NCI-H2196 treated with DMSO at 0.1 percent for 48 hours (cell line): ENCODE measurements around the gene APOO.
"Not testable (repeated sequence)": the region's sequence is repeated elsewhere in the genome, so short reads cannot be mapped to it uniquely, and the experiment has no call there.

Source experiments
- DNase-seq: peaks from one replicate; lab custom pipeline; 2025; ENCODE audit not compliant: unreplicated experiment; lab: John Stamatoyannopoulos, UW

APOO gene

DNA sequence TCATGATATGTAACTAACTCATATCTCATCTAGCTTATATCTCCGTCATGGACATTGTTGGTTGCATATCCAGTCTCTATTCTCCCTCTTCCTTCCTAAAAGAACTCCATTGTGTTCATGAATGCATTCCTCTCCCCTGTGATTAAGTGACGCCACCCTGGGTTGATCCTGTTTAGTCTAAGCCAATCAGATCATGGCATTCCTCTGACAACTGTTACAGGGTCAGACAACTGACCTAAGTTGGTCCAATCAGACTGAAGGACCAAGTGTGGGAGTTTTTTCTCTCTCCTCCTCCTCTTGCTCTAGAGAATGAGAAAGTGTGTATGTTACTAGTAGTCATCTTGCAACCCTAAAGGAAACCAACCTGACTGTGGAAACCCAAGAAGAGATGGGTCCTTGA, 3.6 kb downstream of the APOO start:
- DNase-seq: no peak

GRCh38 chrX:23902419-23902818, 5.3 kb downstream of the APOO start:
- DNase-seq: peak; percentile 8

GRCh38 chrX:23901805-23902204, 5.9 kb downstream of the APOO start:
- DNase-seq: peak; percentile 3

GRCh38 chrX:23901060-23901459, 6.7 kb downstream of the APOO start:
- DNase-seq: no peak

- DNase-seq: no peak
Observed at GRCh38 chrX:23900220-23900797, 7.4 kb downstream of the APOO start.

- DNase-seq: no peak
Observed at GRCh38 chrX:23898412-23898959, 9.3 kb downstream of the APOO start.

- DNase-seq: no peak
Observed at GRCh38 chrX:23896981-23897380, 10.8 kb downstream of the APOO start.

GRCh38 chrX:23896539-23896938, 11.2 kb downstream of the APOO start:
- not testable (repeated sequence) for DNase-seq

GRCh38 chrX:23894993-23895392, 12.7 kb downstream of the APOO start:
- DNase-seq: not testable (repeated sequence)

- DNase-seq: no peak
Observed at GRCh38 chrX:23890933-23891332, 16.8 kb downstream of the APOO start.

DNA sequence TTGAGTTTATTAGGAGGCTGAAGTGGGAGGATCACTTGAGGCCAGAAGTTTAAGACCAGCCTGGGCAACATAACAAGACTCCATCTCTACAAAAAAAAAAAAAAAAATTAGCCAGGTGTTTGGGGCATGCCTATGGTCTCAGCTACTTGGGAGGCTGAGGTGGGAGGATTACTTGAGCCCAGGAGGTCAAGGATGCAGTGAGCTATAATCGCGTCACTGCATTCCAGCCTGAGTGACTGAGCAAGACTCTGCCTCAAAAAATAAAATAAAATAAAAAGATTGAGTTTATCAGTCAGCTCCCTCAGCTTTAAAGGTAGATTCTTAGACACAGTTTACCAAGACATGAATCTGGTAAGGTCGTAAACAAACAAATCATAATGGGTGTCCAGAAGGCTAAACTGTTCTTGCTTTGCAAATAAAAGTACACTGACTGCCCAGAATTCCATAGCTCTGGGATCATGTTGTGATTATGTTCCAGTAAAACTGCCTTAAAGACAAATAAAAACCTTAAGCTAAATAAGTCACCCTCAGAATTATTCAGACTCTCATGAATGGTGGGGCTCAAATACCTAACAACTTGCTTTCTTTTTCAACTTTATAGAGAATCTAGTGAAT, 18.7 kb downstream of the APOO start:
- no peak for DNase-seq

GRCh38 chrX:23887918-23888317, 19.8 kb downstream of the APOO start:
- no peak for DNase-seq

GRCh38 chrX:23887451-23887850, 20.3 kb downstream of the APOO start:
- DNase-seq: no peak

DNA sequence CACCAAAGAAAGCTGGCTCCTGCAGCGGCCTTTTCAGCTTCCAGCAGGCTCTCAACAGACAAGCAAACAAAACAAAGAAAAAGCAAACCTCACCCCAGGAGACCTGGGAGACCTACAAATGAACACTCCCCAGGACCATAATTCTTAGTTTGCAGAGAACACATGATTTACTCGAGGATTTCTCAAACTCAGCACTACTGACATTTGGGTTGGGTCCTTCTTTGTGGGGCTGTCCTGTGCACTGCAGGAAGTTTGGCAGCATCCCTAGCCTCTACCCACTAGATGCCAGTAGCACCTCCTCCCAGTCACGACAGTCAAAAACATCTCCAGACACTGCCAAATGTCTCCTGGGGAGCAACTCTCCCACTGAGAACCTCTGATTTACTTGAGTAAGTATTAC, 21.9 kb downstream of the APOO start:
- no peak for DNase-seq

- DNase-seq: no peak
Observed at GRCh38 chrX:23884427-23885024, 23.2 kb downstream of the APOO start.

DNA sequence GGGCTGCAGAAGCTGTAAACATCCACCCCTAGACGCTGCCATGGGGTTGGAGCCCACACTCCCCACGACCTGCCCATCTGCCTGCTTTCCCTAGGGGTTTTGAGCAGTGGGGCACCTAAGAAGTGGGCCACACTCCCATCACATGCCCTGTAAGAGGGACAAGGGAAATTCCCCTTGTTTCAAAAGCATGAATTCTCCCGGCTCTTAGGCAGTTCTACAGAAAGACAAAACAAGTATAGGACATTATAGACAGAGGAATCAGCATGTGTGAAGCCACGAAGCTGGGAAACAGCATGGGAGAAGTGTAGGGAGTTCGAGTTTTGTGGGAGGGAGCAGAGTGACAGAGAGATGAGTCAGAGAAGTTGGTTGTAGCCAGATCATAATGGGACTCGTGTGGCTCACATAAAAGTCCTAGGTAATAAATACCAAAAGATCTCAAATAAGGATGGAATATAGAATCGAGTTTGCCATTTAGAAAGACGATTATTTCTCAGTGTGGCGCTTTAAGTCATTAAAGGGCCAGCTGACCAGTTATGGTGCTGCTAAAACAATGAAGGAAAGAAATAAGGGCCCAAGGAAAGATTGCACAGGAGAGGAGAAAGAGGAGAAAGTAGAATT, 23.9 kb downstream of the APOO start:
- no peak for DNase-seq

GRCh38 chrX:23879380-23880090, 28.2 kb downstream of the APOO start:
- no peak for DNase-seq

DNA sequence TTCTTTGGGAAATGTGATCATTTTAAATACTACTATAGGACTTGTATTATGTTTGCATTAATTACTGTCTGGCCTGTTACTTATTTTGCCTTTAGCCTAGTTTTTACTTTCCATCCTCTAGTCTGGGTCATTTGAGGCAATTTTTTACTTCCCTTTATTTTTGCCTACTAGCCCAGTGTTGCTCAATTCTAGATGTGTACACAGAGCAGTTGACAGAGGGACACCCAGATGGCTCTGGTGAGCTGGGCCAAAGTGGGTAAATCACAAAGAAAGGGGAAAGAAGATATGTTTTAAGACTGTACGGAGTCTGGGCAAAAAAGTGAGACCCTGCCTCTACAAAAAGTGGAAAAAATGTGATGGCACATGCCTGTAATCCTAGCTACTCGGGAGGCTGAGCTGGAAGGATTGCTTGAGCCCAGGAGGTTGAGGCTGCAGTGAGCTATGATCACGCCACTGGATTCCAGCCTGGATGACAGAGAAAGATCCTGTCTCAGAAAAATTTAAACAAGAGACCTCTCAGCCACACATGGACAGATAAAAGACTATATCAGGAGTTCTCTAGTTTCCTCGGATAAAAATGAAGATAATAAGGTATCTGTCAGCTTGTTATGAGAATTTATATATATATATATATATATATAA, 35.7 kb downstream of the APOO start:
- no peak for DNase-seq

GRCh38 chrX:23870041-23870440, 37.7 kb downstream of the APOO start:
- no peak for DNase-seq

DNA sequence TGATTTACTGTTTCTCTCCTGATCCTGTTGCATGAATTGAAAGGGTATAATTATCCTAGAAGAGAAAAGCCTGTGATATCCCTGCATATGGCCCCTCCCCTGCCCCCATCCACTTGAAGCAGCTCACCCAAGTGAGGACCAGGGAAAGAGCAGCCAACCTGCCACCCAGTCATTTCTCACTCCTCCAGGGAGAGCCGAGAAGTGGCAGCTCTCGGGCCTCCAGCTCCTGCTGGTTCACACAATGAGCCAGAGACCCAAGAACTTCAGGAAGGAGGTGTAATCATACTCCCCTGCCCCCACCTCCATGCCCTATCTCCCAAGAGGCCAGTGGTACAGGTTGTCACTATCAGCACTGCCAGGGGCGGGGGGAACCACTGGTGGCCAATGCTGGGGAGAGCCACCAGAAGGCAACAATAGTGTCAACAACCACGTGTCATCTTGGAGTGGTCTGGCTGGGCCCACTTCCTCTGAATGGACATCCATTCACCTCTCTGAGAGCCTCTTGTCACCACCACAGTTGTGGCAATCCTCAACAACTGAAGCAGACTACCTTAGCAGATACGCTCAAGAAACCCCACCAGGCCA, 42.9 kb downstream of the APOO start:
- DNase-seq: no peak

GRCh38 chrX:23861952-23862351, 45.8 kb downstream of the APOO start:
- DNase-seq: not testable (repeated sequence)
